H1 (cell line): ENCODE data around the gene ITGAV. TPM values are rescaled to one million over a fixed set of nuclear protein-coding genes. Genes with fewer than 3 reads are reported as not detected.

Experiments
- CTCF ChIA-PET: fragments of 300-600 bp; sonication (Branson Sonifier 250); formaldehyde crosslinking; loops from one replicate; lab custom pipeline; 2021; ENCODE audit not compliant: partially characterized antibody; lab: Charles Lee
- POLR2A ChIA-PET: fragments of 300-600 bp; sonication (Branson Sonifier 250); formaldehyde crosslinking; loops from one replicate; lab custom pipeline; 2021; ENCODE audit warnings: inconsistent platforms; ENCODE audit not compliant: partially characterized antibody; lab: Charles Lee
- DNase-seq, 2 experiments: peaks; one replicate each; pipeline versions ENCODE4 v3.0.0 to v3.0.0-alpha.2; 2010 to 2022; ENCODE audit warnings: low spot score in 2 of 2, low read depth in 1 of 2, mixed read lengths in 1 of 2
- FAIRE-seq: peaks from 2 replicates; lab custom pipeline; 2011; peaks lifted over from hg19 to GRCh38; lab: Jason Lieb, UNC
- H2AFZ ChIP-seq: 2 replicates; pipeline ENCODE4 v1.8.1; 2012; ENCODE audit warnings: low read length, inconsistent platforms
- H2AK5ac ChIP-seq: 2 replicates; pipeline ENCODE4 v1.6.1; 2013; ENCODE audit warnings: low read depth, low read length
- H2BK120ac ChIP-seq: replicated peaks from 2 replicates; pipeline ENCODE3; 2013; ENCODE audit warnings: low read depth, low read length, inconsistent platforms
- H2BK12ac ChIP-seq: 2 replicates; pipeline ENCODE4 v1.6.1; 2013; ENCODE audit warnings: low read depth, low read length
- H2BK15ac ChIP-seq: 2 replicates; pipeline ENCODE4 v1.6.1; 2013; ENCODE audit warnings: low read length
- H2BK20ac ChIP-seq: 2 replicates; pipeline ENCODE4 v1.6.1; 2013; ENCODE audit warnings: low read length
- H2BK5ac ChIP-seq: 2 replicates; pipeline ENCODE4 v1.6.1; 2013; ENCODE audit warnings: low read depth, low read length
- H3K14ac ChIP-seq: 2 replicates; pipeline ENCODE4 v1.6.1; 2013; ENCODE audit warnings: inconsistent platforms; ENCODE audit not compliant: insufficient read length
- H3K18ac ChIP-seq: 2 replicates; pipeline ENCODE4 v1.6.1; 2013; ENCODE audit warnings: low read length; ENCODE audit errors: extremely low read depth
- H3K23ac ChIP-seq: 2 replicates; pipeline ENCODE4 v1.6.1; 2013; ENCODE audit warnings: inconsistent platforms; ENCODE audit not compliant: insufficient read length
- H3K23me2 ChIP-seq: 2 replicates; pipeline ENCODE4 v1.6.1; 2013; ENCODE audit warnings: low read depth, low read length
- H3K27ac ChIP-seq: 2 replicates; pipeline ENCODE4 v1.6.1; 2011; ENCODE audit warnings: low read depth, low read length, inconsistent platforms
- H3K27me3 ChIP-seq, 4 experiments: replicated peaks in 1 of 4; 1 replicate in 1 of 4; 2 replicates in 3 of 4; pipeline versions ENCODE4 v1.6.1 to v1.8.1; 2011 to 2013; ENCODE audit warnings: low read length in 3 of 4, mild to moderate bottlenecking in 3 of 4, inconsistent platforms in 2 of 4, mixed read lengths in 2 of 4, moderate library complexity in 1 of 4; ENCODE audit not compliant: control insufficient read depth in 3 of 4, insufficient read depth in 3 of 4; ENCODE audit errors: extremely low read depth in 1 of 4
- H3K36me3 ChIP-seq, 4 experiments: 2 replicates each; pipeline versions ENCODE4 v1.6.1 to v1.8.1; 2011 to 2013; ENCODE audit warnings: mild to moderate bottlenecking in 4 of 4, low read length in 3 of 4, moderate library complexity in 2 of 4, control low read depth in 1 of 4, inconsistent platforms in 1 of 4; ENCODE audit not compliant: insufficient read depth in 4 of 4, control insufficient read depth in 2 of 4
- H3K4ac ChIP-seq: replicated peaks from 2 replicates; pipeline ENCODE3; 2013; ENCODE audit warnings: low read length, low read depth, mixed read lengths, inconsistent platforms; ENCODE audit not compliant: insufficient read length
- H3K4me1 ChIP-seq, 4 experiments: replicated peaks in 1 of 4; 1 replicate in 1 of 4; 2 replicates in 3 of 4; pipeline versions ENCODE4 v1.6.1 to v1.8.1; 2011 to 2013; ENCODE audit warnings: low read length in 3 of 4, inconsistent platforms in 2 of 4, mixed read lengths in 1 of 4; ENCODE audit not compliant: insufficient read depth in 4 of 4, control insufficient read depth in 3 of 4
- H3K4me2 ChIP-seq, 2 experiments: 2 replicates each; pipeline versions ENCODE4 v1.6.1 to v1.8.1; 2011 to 2013; ENCODE audit warnings: low read depth in 2 of 2, low read length in 2 of 2, control low read depth in 1 of 2, inconsistent platforms in 1 of 2, mild to moderate bottlenecking in 1 of 2; ENCODE audit not compliant: insufficient read depth in 1 of 2
- H3K4me3 ChIP-seq, 4 experiments: fragments of 200-600, 300-600 bp in 1 of 4; sonication (generic), shearing (Covaris generic), sonication (Bioruptor Twin) in 1 of 4; 2 replicates each; pipeline versions ENCODE4 v1.5.1 to v1.8.1; 2011 to 2016; ENCODE audit warnings: low read length in 4 of 4, low read depth in 3 of 4, control low read depth in 2 of 4, inconsistent platforms in 2 of 4, mild to moderate bottlenecking in 2 of 4, mixed read lengths in 1 of 4, moderate library complexity in 1 of 4; ENCODE audit not compliant: insufficient read depth in 2 of 4; ENCODE audit errors: extremely low read depth in 1 of 4
- H3K56ac ChIP-seq: replicated peaks from 2 replicates; pipeline ENCODE3; 2013; ENCODE audit warnings: low read depth, mild to moderate bottlenecking, mixed read lengths, low read length, inconsistent platforms; ENCODE audit not compliant: insufficient read length
- H3K79me1 ChIP-seq: 2 replicates; pipeline ENCODE4 v1.6.1; 2013; ENCODE audit warnings: low read depth, low read length, control low read depth
- H3K79me2 ChIP-seq, 2 experiments: 2 replicates each; pipeline versions ENCODE4 v1.6.1 to v1.8.1; 2012 to 2013; ENCODE audit warnings: low read length in 2 of 2, mild to moderate bottlenecking in 2 of 2, inconsistent platforms in 1 of 2; ENCODE audit not compliant: insufficient read depth in 2 of 2, control insufficient read depth in 1 of 2
- H3K9ac ChIP-seq, 4 experiments: replicated peaks in 1 of 4; 1 replicate in 1 of 4; 2 replicates in 3 of 4; pipeline versions ENCODE4 v1.6.1 to v1.8.1; 2011 to 2013; ENCODE audit warnings: low read depth in 3 of 4, low read length in 3 of 4, control low read depth in 2 of 4, mild to moderate bottlenecking in 2 of 4, moderate library complexity in 2 of 4, inconsistent platforms in 1 of 4; ENCODE audit errors: extremely low read depth in 1 of 4
- H3K9me3 ChIP-seq, 2 experiments: 2 replicates each; pipeline versions ENCODE4 v1.6.1 to v1.8.1; 2012 to 2013; ENCODE audit warnings: mild to moderate bottlenecking in 2 of 2, moderate library complexity in 2 of 2, control low read depth in 1 of 2, inconsistent platforms in 1 of 2, low read depth in 1 of 2, low read length in 1 of 2, mixed read lengths in 1 of 2; ENCODE audit not compliant: insufficient read depth in 2 of 2
- H4K20me1 ChIP-seq, 2 experiments: replicated peaks in 1 of 2; 2 replicates each; pipeline versions ENCODE3 to v1.8.1; 2011 to 2013; ENCODE audit warnings: inconsistent platforms in 2 of 2, low read length in 2 of 2, mild to moderate bottlenecking in 1 of 2; ENCODE audit not compliant: insufficient read depth in 2 of 2, control insufficient read depth in 1 of 2
- H4K5ac ChIP-seq: 2 replicates; pipeline ENCODE4 v1.6.1; 2013; ENCODE audit warnings: low read length, low read depth, mixed read lengths, inconsistent platforms; ENCODE audit not compliant: insufficient read length
- H4K8ac ChIP-seq: 2 replicates; pipeline ENCODE4 v1.8.0; 2013; ENCODE audit warnings: mild to moderate bottlenecking, moderate library complexity, low read length, inconsistent platforms; ENCODE audit not compliant: insufficient read depth; ENCODE audit errors: extremely low read depth
- H4K91ac ChIP-seq: replicated peaks from 2 replicates; pipeline ENCODE3; 2013; ENCODE audit warnings: low read length, mixed read lengths, inconsistent platforms; ENCODE audit not compliant: insufficient read length
- NANOG ChIP-seq: IDR thresholded peaks from 2 replicates; pipeline ENCODE4 v1.6.1; 2011; ENCODE audit warnings: low read length, low read depth, mild to moderate bottlenecking, inconsistent platforms; ENCODE audit not compliant: insufficient read depth, poor library complexity, severe bottlenecking
- PHF8 ChIP-seq: fragments of 200-600 bp; sonication (generic); conservative IDR thresholded peaks from 2 replicates; pipeline ENCODE4 v1.7.1; 2012; ENCODE audit warnings: low read depth, mild to moderate bottlenecking, inconsistent platforms, low read length, moderate library complexity
- POLR2A ChIP-seq, 2 experiments: IDR thresholded peaks; 1 replicate in 1 of 2; 2 replicates in 1 of 2; pipeline ENCODE4 v1.6.1; 2011; ENCODE audit warnings: low read depth in 2 of 2, low read length in 2 of 2, mild to moderate bottlenecking in 2 of 2; ENCODE audit errors: control extremely low read depth in 1 of 2
- POLR2AphosphoS5 ChIP-seq: IDR thresholded peaks from 2 replicates; pipeline ENCODE4 v1.6.1; 2011; ENCODE audit warnings: low read depth, low read length
- RNF2 ChIP-seq: fragments of 200-900, 300-1000 bp; sonication (generic); IDR thresholded peaks from 2 replicates; pipeline ENCODE4 v1.7.1; 2016; ENCODE audit warnings: borderline replicate concordance, low read depth, mild to moderate bottlenecking, antibody characterized with exemption, low read length; ENCODE audit not compliant: poor library complexity, severe bottlenecking; ENCODE audit errors: missing control alignments
- SAP30 ChIP-seq: fragments of 300-600 bp; sonication (generic); IDR thresholded peaks from 2 replicates; pipeline ENCODE4 v1.7.1; 2012; ENCODE audit warnings: low read length, moderate library complexity, mild to moderate bottlenecking, inconsistent platforms; ENCODE audit not compliant: insufficient read depth, insufficient replicate concordance
- YY1 ChIP-seq: IDR thresholded peaks from 2 replicates; pipeline ENCODE4 v1.6.1; 2011; ENCODE audit warnings: low read depth, mild to moderate bottlenecking, low read length
- WGBS, 2 experiments: shearing (Covaris generic) in 1 of 2; methylation state at CpG; one replicate each; pipeline versions ENCODE4 v1.1.6 to v1.1.7; 2013 to 2015; ENCODE audit warnings: low lambda C conversion rate in 2 of 2, mixed read lengths in 2 of 2, inconsistent platforms in 1 of 2, low coverage in 1 of 2, missing lambda C conversion rate in 1 of 2; ENCODE audit not compliant: insufficient replicate concordance in 2 of 2, insufficient coverage in 1 of 2, insufficient read length in 1 of 2; ENCODE audit errors: extremely low coverage in 1 of 2, missing lambda C conversion rate in 1 of 2; 5-methylcytosine and 5-hydroxymethylcytosine counted together
- polyA plus RNA-seq, 7 experiments: library from polyadenylated mRNA; depleted of rRNA in 3 of 7; stranded (reverse) in 5 of 7; unstranded in 2 of 7; fragments of >200 nt in 5 of 7; fragments of 200-250 nt in 2 of 7; gene quantifications; 1 replicate in 5 of 7; 2 replicates in 1 of 7; 4 replicates in 1 of 7; pipeline versions ENCODE4 v1.2.1 to v1.2.3, GENCODE V29; 2011 to 2013; ENCODE audit warnings: missing spikeins in 2 of 7, mixed read lengths in 2 of 7
- total RNA-seq: library from RNA; stranded (reverse); fragmentation: NEBNext Ultra II Directional; extraction: Animal tissue kit (Norgen Biotek cat#: 25700); gene quantifications from 2 replicates; pipeline ENCODE4 v1.2.1, GENCODE V29; 2021
- TF ChIP-seq, protein P1 (sequence below), 3 experiments: IDR thresholded peaks; 1 replicate in 2 of 3; 2 replicates in 1 of 3; pipeline versions ENCODE4 v1.5.1 to v1.6.1; 2011; ENCODE audit warnings: low read length in 3 of 3, mild to moderate bottlenecking in 3 of 3, inconsistent platforms in 2 of 3, low read depth in 1 of 3, moderate library complexity in 1 of 3; ENCODE audit not compliant: insufficient read depth in 1 of 3; ENCODE audit errors: control extremely low read depth in 1 of 3

ITGAV gene
- total and polyA plus RNA-seq, 2 of the 8 experiments (the other 6 are each of a cell fraction or from before 2014, with no cell fraction given) = 11.7 to 42.4 TPM

GRCh38 chr2:186632417-186632816, 42.6 kb downstream of the ITGAV start:
- no peak overlapping the region for H3K23ac ChIP-seq
- POLR2A ChIA-PET = interaction anchor here (1.5 kb wide), 1 partner anchor 147 kb away, joined by 3 read pairs; the partner anchor contains the start of gene ZC3H15
- H4K5ac ChIP-seq = no peak overlapping the region
- no peaks in the 10 kb centered on the region for H4K20me1 ChIP-seq
- H3K4me1 ChIP-seq = 0 out of 7 replicates have a peak, but pooled peaks cover 0 to 2% (median 0%) of the 10 kb centered on the region in 4 experiments
- no peak overlapping the region for H3K4me3 ChIP-seq
- no peak overlapping the region for H2BK20ac ChIP-seq
- no peak overlapping the region for H3K4me2 ChIP-seq
- no peak overlapping the region for H2BK120ac ChIP-seq
- no peak overlapping the region for H2BK15ac ChIP-seq
- H3K79me2 ChIP-seq = no peaks in the 10 kb centered on the region
- peaks cover 0 to 2% (median 0%) of the 10 kb centered on the region in 4 experiments; a peak in 1 of 8 replicates for H3K36me3 ChIP-seq
- CTCF ChIA-PET = no interaction called here
- H2BK5ac ChIP-seq = no peak overlapping the region
- DNase-seq (no peak), FAIRE-seq (no peak)
- H2BK12ac ChIP-seq = no peak overlapping the region
- H3K23me2 ChIP-seq = no peaks in the 10 kb centered on the region
- no peak overlapping the region for H3K9ac ChIP-seq
- H3K14ac ChIP-seq = no peak overlapping the region
- no peak overlapping the region for H3K27ac ChIP-seq
- TF ChIP-seq YY1 = no peak
- no peak for TF ChIP-seq POLR2AphosphoS5
- no peak for TF ChIP-seq RNF2
- TF ChIP-seq NANOG = no peak
- TF ChIP-seq SAP30 = no peak
- TF ChIP-seq POLR2A (IDR thresholded peaks at IDR 0.05; ENCODE audit: control extremely low read depth in 1 of 2, low read depth in 2 of 2, low read length in 2 of 2) = no peak
- TF ChIP-seq, protein P1, sequence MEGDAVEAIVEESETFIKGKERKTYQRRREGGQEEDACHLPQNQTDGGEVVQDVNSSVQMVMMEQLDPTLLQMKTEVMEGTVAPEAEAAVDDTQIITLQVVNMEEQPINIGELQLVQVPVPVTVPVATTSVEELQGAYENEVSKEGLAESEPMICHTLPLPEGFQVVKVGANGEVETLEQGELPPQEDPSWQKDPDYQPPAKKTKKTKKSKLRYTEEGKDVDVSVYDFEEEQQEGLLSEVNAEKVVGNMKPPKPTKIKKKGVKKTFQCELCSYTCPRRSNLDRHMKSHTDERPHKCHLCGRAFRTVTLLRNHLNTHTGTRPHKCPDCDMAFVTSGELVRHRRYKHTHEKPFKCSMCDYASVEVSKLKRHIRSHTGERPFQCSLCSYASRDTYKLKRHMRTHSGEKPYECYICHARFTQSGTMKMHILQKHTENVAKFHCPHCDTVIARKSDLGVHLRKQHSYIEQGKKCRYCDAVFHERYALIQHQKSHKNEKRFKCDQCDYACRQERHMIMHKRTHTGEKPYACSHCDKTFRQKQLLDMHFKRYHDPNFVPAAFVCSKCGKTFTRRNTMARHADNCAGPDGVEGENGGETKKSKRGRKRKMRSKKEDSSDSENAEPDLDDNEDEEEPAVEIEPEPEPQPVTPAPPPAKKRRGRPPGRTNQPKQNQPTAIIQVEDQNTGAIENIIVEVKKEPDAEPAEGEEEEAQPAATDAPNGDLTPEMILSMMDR (IDR thresholded peaks at IDR 0.05; ENCODE audit: control extremely low read depth in 1 of 3, insufficient read depth in 1 of 3, low read depth in 1 of 3, low read length in 3 of 3) = no peak
- TF ChIP-seq PHF8 = no peak
- no peak overlapping the region for H4K8ac ChIP-seq
- no peaks in the 10 kb centered on the region for H3K9me3 ChIP-seq
- no peak overlapping the region for H3K4ac ChIP-seq
- no peak overlapping the region for H4K91ac ChIP-seq
- no peak overlapping the region for H2AFZ ChIP-seq
- H3K18ac ChIP-seq = no peak overlapping the region
- no peaks in the 10 kb centered on the region for H3K79me1 ChIP-seq
- 93% methylated on average over 2 of the region's 2 CpGs; no CpG with 5 or more reads in 1 of the 2 experiments for WGBS, 2 experiments
- no peak overlapping the region for H2AK5ac ChIP-seq
- no peak overlapping the region for H3K56ac ChIP-seq
- no peaks in the 10 kb centered on the region for H3K27me3 ChIP-seq
